GM12878 (cell line): Measurements from ENCODE around the gene SEC24A. TPM values are rescaled to one million over a fixed set of nuclear protein-coding genes. Genes with fewer than 3 reads are reported as not detected.

ENCODE experiments used
- ATAC-seq: fragments of 200-7000 bp; cut with Tn5 transposase; 3 replicates; pipeline ENCODE4 v1.9.1; 2020; ENCODE audit warnings: mild to moderate bottlenecking, moderate library complexity
- BruUV-seq: library from RNA; stranded (reverse); fragments of 400-500 nt; replicated peaks from 2 replicates; lab custom pipeline; 2021; lab: Mats Ljungman, UMichigan
- CTCF ChIA-PET: fragments of 300-600 bp; sonication (Branson Sonifier 250); formaldehyde crosslinking; extraction: SDS; loops from one replicate; lab custom pipeline; 2021; ENCODE audit warnings: inconsistent platforms; lab: Yijun Ruan, JAX
- POLR2A ChIA-PET: fragments of 350-600 bp; formaldehyde crosslinking; extraction: SDS; loops from one replicate; lab custom pipeline; 2021; ENCODE audit warnings: inconsistent platforms; lab: Charles Lee
- RAD21 ChIA-PET: fragments of 300-600 bp; sonication (Branson Sonifier 250); formaldehyde crosslinking; loops from one replicate; lab custom pipeline; 2023; ENCODE audit warnings: antibody characterized with exemption; ENCODE audit not compliant: unreplicated experiment; lab: Charles Lee
- SMC1A ChIA-PET: fragments of 300-600 bp; sonication (Branson Sonifier 250); formaldehyde crosslinking; loops from one replicate; lab custom pipeline; 2023; ENCODE audit not compliant: unreplicated experiment, uncharacterized antibody; lab: Charles Lee
- DNase-seq: peaks from one replicate; pipeline ENCODE4 v3.0.0-alpha.2; 2011; ENCODE audit warnings: low read depth, low spot score
- FAIRE-seq: peaks from 3 replicates; lab custom pipeline; 2011; peaks lifted over from hg19 to GRCh38; lab: Jason Lieb, UNC
- H2AFZ ChIP-seq: 2 replicates; pipeline ENCODE4 v1.6.0; 2011; ENCODE audit warnings: low read depth, low read length, control low read depth; ENCODE audit not compliant: control insufficient read depth
- H3K27ac ChIP-seq: 2 replicates; pipeline ENCODE4 v1.5.1; 2011; ENCODE audit warnings: control low read depth; ENCODE audit not compliant: control insufficient read depth, insufficient read depth
- H3K27me3 ChIP-seq, 2 experiments: replicated peaks in 1 of 2; 2 replicates each; pipeline versions ENCODE4 v1.6.0 to v1.6.1; 2011; ENCODE audit warnings: low read length in 1 of 2; ENCODE audit not compliant: control insufficient read depth in 2 of 2, insufficient read depth in 2 of 2
- H3K36me3 ChIP-seq, 2 experiments: 2 replicates each; pipeline ENCODE4 v1.5.1; 2011; ENCODE audit warnings: low read length in 1 of 2; ENCODE audit not compliant: control insufficient read depth in 2 of 2, insufficient read depth in 2 of 2
- H3K4me1 ChIP-seq: 2 replicates; pipeline ENCODE4 v1.6.1; 2011; ENCODE audit warnings: mild to moderate bottlenecking, low read length, moderate library complexity, mixed read lengths; ENCODE audit not compliant: control insufficient read depth, insufficient read depth
- H3K4me2 ChIP-seq: 2 replicates; pipeline ENCODE4 v1.6.0; 2011; ENCODE audit warnings: control low read depth; ENCODE audit not compliant: control insufficient read depth, insufficient read depth
- H3K4me3 ChIP-seq: fragments of 200-600 bp; sonication (generic); 2 replicates; pipeline ENCODE4 v1.5.1; 2016
- H3K79me2 ChIP-seq: 2 replicates; pipeline ENCODE4 v1.6.0; 2011; ENCODE audit warnings: low read length; ENCODE audit not compliant: control insufficient read depth, insufficient read depth
- H3K9ac ChIP-seq: 2 replicates; pipeline ENCODE4 v1.8.0; 2011; ENCODE audit warnings: low read length, control low read depth, mixed read lengths; ENCODE audit not compliant: control insufficient read depth, insufficient read depth
- H3K9me3 ChIP-seq: replicated peaks from 3 replicates; pipeline ENCODE4 v1.5.1; 2011; ENCODE audit warnings: mild to moderate bottlenecking, low read length; ENCODE audit not compliant: control insufficient read depth, insufficient read depth
- H4K20me1 ChIP-seq: 2 replicates; pipeline ENCODE4 v1.6.0; 2011; ENCODE audit not compliant: control insufficient read depth, insufficient read depth
- GATAD2B ChIP-seq: fragments of 450-650 bp; conservative IDR thresholded peaks from 2 replicates; pipeline ENCODE4 v1.6.1; 2017; ENCODE audit warnings: low read depth, mild to moderate bottlenecking, moderate library complexity
- IKZF1 ChIP-seq: fragments of 450-650 bp; conservative IDR thresholded peaks from 2 replicates; pipeline ENCODE4 v1.6.1; 2017; ENCODE audit warnings: antibody characterized with exemption, mild to moderate bottlenecking
- IKZF2 ChIP-seq, 2 experiments: fragments of 450-650 bp; IDR thresholded peaks; 2 replicates each; pipeline ENCODE4 v1.6.1; 2017; ENCODE audit warnings: mild to moderate bottlenecking in 2 of 2, moderate library complexity in 2 of 2
- IRF4 ChIP-seq: IDR thresholded peaks from 2 replicates; pipeline ENCODE4 v1.6.1; 2011; ENCODE audit warnings: low read depth, low read length
- JUNB ChIP-seq: IDR thresholded peaks from 2 replicates; pipeline ENCODE4 v1.6.1; 2016; ENCODE audit warnings: antibody characterized with exemption, mild to moderate bottlenecking
- MTA2 ChIP-seq: fragments of 450-650 bp; IDR thresholded peaks from 2 replicates; pipeline ENCODE4 v1.6.1; 2016; ENCODE audit warnings: low read depth, mild to moderate bottlenecking, moderate library complexity
- MYB ChIP-seq: fragments of 150-350 bp; IDR thresholded peaks from 2 replicates; pipeline ENCODE4 v1.6.1; 2014; ENCODE audit warnings: mild to moderate bottlenecking, low read depth, low read length, borderline replicate concordance
- NFIC ChIP-seq: IDR thresholded peaks from 2 replicates; pipeline ENCODE4 v1.6.1; 2012; ENCODE audit warnings: low read depth, mild to moderate bottlenecking, inconsistent platforms, low read length, moderate library complexity
- NR2F1 ChIP-seq: fragments of 450-650 bp; conservative IDR thresholded peaks from 2 replicates; pipeline ENCODE4 v1.6.1; 2017; ENCODE audit warnings: mild to moderate bottlenecking
- POLR2AphosphoS2 ChIP-seq: IDR thresholded peaks from 2 replicates; pipeline ENCODE4 v1.6.1; 2011; ENCODE audit warnings: low read depth, mild to moderate bottlenecking, low read length, improper control_type of control experiment, moderate library complexity
- RAD21 ChIP-seq: IDR thresholded peaks from 2 replicates; pipeline ENCODE4 v1.6.1; 2011; ENCODE audit warnings: mild to moderate bottlenecking, low read depth, low read length, moderate library complexity; ENCODE audit not compliant: insufficient read depth
- RAD51 ChIP-seq: fragments of 450-650 bp; IDR thresholded peaks from 2 replicates; pipeline ENCODE4 v1.6.1; 2016; ENCODE audit warnings: moderate library complexity, mild to moderate bottlenecking, inconsistent platforms
- RUNX3 ChIP-seq: IDR thresholded peaks from 2 replicates; pipeline ENCODE4 v1.6.1; 2012; ENCODE audit warnings: low read length, inconsistent platforms
- WRNIP1 ChIP-seq: IDR thresholded peaks from 2 replicates; pipeline ENCODE4 v1.6.1; 2011; ENCODE audit warnings: low read depth, low read length, improper control_type of control experiment, borderline replicate concordance
- ZNF217 ChIP-seq: fragments of 450-650 bp; IDR thresholded peaks from 2 replicates; pipeline ENCODE4 v1.6.1; 2017; ENCODE audit warnings: antibody characterized with exemption, mild to moderate bottlenecking
- ZNF24 ChIP-seq: fragments of 450-650 bp; IDR thresholded peaks from 2 replicates; pipeline ENCODE4 v1.6.1; 2017; ENCODE audit warnings: antibody characterized with exemption, mild to moderate bottlenecking
- WGBS: methylation state at CpG from one replicate; pipeline ENCODE4 v1.1.6; 2016; ENCODE audit warnings: low lambda C conversion rate; ENCODE audit not compliant: insufficient replicate concordance, insufficient coverage; ENCODE audit errors: missing lambda C conversion rate; 5-methylcytosine and 5-hydroxymethylcytosine counted together
- in situ Hi-C: fragments of 300-500 bp; cut with MboI; formaldehyde crosslinking; loops from 9 replicates; pipeline ENCODE4 v1.14.3; 2018; ENCODE audit warnings: mixed read lengths
- intact Hi-C: fragments of 100-400 bp; cut with micrococcal nuclease; formaldehyde crosslinking; loops from one replicate; pipeline ENCODE4 v1.14.2; 2022; ENCODE audit not compliant: unreplicated experiment
- polyA plus RNA-seq, 11 experiments: library from polyadenylated mRNA; depleted of rRNA in 4 of 11; unstranded in 6 of 11; stranded (reverse) in 5 of 11; fragments of >200 nt; fragmentation: Nextera tagmentation in 4 of 11; fragmentation: Illumina TruSeq in 1 of 11; extraction: Ambion mirVana in 4 of 11; extraction: Trizol in 1 of 11; gene quantifications; 1 replicate in 1 of 11; 2 replicates in 10 of 11; pipeline versions ENCODE4 v1.2.1 to v1.2.3, GENCODE V29; 2011 to 2016; ENCODE audit warnings: inconsistent platforms in 2 of 11, missing spikeins in 2 of 11, low read depth in 1 of 11
- total RNA-seq, 4 experiments: library from RNA; depleted of rRNA in 3 of 4; stranded (reverse); fragments of >200 nt in 3 of 4; fragmentation: Illumina TruSeq in 1 of 4; extraction: Trizol in 1 of 4; gene quantifications; 2 replicates each; pipeline versions ENCODE4 v1.2.1 to v1.2.3, GENCODE V29; 2013 to 2021
- TF ChIP-seq, protein P1 (sequence below): fragments of 450-650 bp; IDR thresholded peaks from 2 replicates; pipeline ENCODE4 v1.6.1; 2017; ENCODE audit warnings: low read depth, mild to moderate bottlenecking, moderate library complexity
- TF ChIP-seq, protein P2 (sequence below): IDR thresholded peaks from 2 replicates; pipeline ENCODE4 v1.6.1; 2012; ENCODE audit warnings: low read length, inconsistent platforms
- TF ChIP-seq, protein P3 (sequence below): fragments of 450-650 bp; IDR thresholded peaks from 2 replicates; pipeline ENCODE4 v1.6.1; 2018; ENCODE audit warnings: borderline replicate concordance, mild to moderate bottlenecking; ENCODE audit not compliant: partially characterized antibody

Gene SEC24A
- total and polyA plus RNA-seq, 10 of the 15 experiments (the other 5 are each of a cell fraction or from before 2014, with no cell fraction given) = 7.1 to 52.2 (median 22.8) TPM

- in situ Hi-C loops = no loop called here
- Histone ChIP-seq H3K27me3 (no peaks in the 10 kb centered on the region), H2AFZ (no peak overlapping the region; the same call in 1 of the 2 replicates), H3K36me3 (peaks cover 2 to 24% of the 10 kb centered on the region in 2 experiments), H3K4me1 (peaks cover 17% of the 10 kb centered on the region), H3K79me2 (no peaks in the 10 kb centered on the region; the same call in 1 of the 2 replicates), H3K9me3 (no peaks in the 10 kb centered on the region), H3K9ac (no peak overlapping the region), H3K27ac (peak overlapping the region; percentile 68), H3K4me3 (no peak overlapping the region; the same call in 1 of the 2 replicates), H4K20me1 (no peaks in the 10 kb centered on the region), H3K4me2 (peak overlapping the region; percentile 31)
- SMC1A ChIA-PET = interaction anchor here (0.9 to 4.6 kb wide), 12 partner anchors 9 to 39 kb away, joined by 3 to 26 read pairs (median 6); partner anchors contain the start of genes SAR1B and SEC24A
- CTCF ChIA-PET = interaction anchor here (0.7 to 4.1 kb wide), 7 partner anchors 11 to 198 kb away, joined by 3 to 38 read pairs (median 5); partner anchors contain the start of gene CDKN2AIPNL
- no TSS peak for BruUV-seq
- 34% methylated on average over 3 of the region's 3 CpGs for WGBS
- ATAC-seq (peak; percentile 83), DNase-seq (peak; percentile 41), FAIRE-seq (peak; percentile 7)
- POLR2A ChIA-PET = interaction anchor here (0.6 to 1.4 kb wide), 4 partner anchors 11 to 52 kb away, joined by 3 to 11 read pairs (median 6); no protein-coding TSS in a partner anchor
- intact Hi-C loops = no loop called here
- RAD21 ChIA-PET = interaction anchor here (0.8 to 4.7 kb wide), 13 partner anchors 11 to 305 kb away, joined by 3 to 26 read pairs (median 3); no protein-coding TSS in a partner anchor
- TF ChIP-seq JUNB (peak; percentile 34; the same call in 1 of the 2 replicates), RAD51 (no peak), NR2F1 (0 out of 2 replicates have a peak, but pooled peaks have one; percentile 34), IKZF1 (peak; percentile 30; the same call in 1 of the 2 replicates), GATAD2B (0 out of 2 replicates have a peak, but pooled peaks have one; percentile 19), WRNIP1 (no peak), ZNF24 (0 out of 2 replicates have a peak, but pooled peaks have one; percentile 9), NFIC (peak; percentile 33; the same call in 1 of the 2 replicates), RAD21 (no peak), IRF4 (peak; percentile 64; the same call in 1 of the 2 replicates), MYB (no peak), MTA2 (0 out of 2 replicates have a peak, but pooled peaks have one; percentile 20), IKZF2 (IDR thresholded peaks at IDR 0.05) (peak; percentile 13 to 32; a peak in 3 of 4 replicates), RUNX3 (peak; percentile 40; the same call in 1 of the 2 replicates), ZNF217 (peak; percentile 77; the same call in 1 of the 2 replicates), POLR2AphosphoS2 (no peak)
- TF ChIP-seq, protein P1, sequence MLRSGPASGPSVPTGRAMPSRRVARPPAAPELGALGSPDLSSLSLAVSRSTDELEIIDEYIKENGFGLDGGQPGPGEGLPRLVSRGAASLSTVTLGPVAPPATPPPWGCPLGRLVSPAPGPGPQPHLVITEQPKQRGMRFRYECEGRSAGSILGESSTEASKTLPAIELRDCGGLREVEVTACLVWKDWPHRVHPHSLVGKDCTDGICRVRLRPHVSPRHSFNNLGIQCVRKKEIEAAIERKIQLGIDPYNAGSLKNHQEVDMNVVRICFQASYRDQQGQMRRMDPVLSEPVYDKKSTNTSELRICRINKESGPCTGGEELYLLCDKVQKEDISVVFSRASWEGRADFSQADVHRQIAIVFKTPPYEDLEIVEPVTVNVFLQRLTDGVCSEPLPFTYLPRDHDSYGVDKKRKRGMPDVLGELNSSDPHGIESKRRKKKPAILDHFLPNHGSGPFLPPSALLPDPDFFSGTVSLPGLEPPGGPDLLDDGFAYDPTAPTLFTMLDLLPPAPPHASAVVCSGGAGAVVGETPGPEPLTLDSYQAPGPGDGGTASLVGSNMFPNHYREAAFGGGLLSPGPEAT = 0 out of 2 replicates have a peak, but pooled peaks have one; percentile 30
- TF ChIP-seq, protein P2, sequence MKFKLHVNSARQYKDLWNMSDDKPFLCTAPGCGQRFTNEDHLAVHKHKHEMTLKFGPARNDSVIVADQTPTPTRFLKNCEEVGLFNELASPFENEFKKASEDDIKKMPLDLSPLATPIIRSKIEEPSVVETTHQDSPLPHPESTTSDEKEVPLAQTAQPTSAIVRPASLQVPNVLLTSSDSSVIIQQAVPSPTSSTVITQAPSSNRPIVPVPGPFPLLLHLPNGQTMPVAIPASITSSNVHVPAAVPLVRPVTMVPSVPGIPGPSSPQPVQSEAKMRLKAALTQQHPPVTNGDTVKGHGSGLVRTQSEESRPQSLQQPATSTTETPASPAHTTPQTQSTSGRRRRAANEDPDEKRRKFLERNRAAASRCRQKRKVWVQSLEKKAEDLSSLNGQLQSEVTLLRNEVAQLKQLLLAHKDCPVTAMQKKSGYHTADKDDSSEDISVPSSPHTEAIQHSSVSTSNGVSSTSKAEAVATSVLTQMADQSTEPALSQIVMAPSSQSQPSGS = 0 out of 2 replicates have a peak, but pooled peaks have one; percentile 14
- TF ChIP-seq, protein P3, sequence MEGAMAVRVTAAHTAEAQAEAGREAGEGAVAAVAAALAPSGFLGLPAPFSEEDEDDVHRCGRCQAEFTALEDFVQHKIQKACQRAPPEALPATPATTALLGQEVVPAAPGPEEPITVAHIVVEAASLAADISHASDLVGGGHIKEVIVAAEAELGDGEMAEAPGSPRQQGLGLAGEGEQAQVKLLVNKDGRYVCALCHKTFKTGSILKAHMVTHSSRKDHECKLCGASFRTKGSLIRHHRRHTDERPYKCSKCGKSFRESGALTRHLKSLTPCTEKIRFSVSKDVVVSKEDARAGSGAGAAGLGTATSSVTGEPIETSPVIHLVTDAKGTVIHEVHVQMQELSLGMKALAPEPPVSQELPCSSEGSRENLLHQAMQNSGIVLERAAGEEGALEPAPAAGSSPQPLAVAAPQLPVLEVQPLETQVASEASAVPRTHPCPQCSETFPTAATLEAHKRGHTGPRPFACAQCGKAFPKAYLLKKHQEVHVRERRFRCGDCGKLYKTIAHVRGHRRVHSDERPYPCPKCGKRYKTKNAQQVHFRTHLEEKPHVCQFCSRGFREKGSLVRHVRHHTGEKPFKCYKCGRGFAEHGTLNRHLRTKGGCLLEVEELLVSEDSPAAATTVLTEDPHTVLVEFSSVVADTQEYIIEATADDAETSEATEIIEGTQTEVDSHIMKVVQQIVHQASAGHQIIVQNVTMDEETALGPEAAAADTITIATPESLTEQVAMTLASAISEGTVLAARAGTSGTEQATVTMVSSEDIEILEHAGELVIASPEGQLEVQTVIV = no peak
Measured at GRCh38 chr5:134609232-134609851, 39.2 kb upstream of the SEC24A start.
